Liver (tissue), 9 donors: ENCODE measurements around the gene NUDC. TPM values are rescaled to one million over a fixed set of nuclear protein-coding genes. Genes with fewer than 3 reads are reported as not detected.
A peak's percentile ranks its signal among the peaks of the same experiment; 100 is the strongest.
"Not testable (repeated sequence)": the region's sequence is repeated elsewhere in the genome, so short reads cannot be mapped to it uniquely, and the experiment has no call there.

Experiments
- DNase-seq: peaks from one replicate; pipeline ENCODE4 v3.0.0-alpha.2; 2017; ENCODE audit warnings: low spot score
- H3K27ac ChIP-seq, 2 donors: one replicate each; pipeline ENCODE4 v1.7.0; 2013; ENCODE audit warnings: inconsistent platforms in 2 of 2, low read length in 2 of 2, control low read depth in 1 of 2, low read depth in 1 of 2, mild to moderate bottlenecking in 1 of 2
- H3K27me3 ChIP-seq, 4 donors: one replicate each; pipeline versions ENCODE4 v1.6.1 to v1.7.0; 2013; ENCODE audit warnings: low read length in 3 of 4, inconsistent platforms in 1 of 4, mild to moderate bottlenecking in 1 of 4, moderate library complexity in 1 of 4; ENCODE audit not compliant: control insufficient read depth in 4 of 4, insufficient read depth in 4 of 4
- H3K36me3 ChIP-seq, 4 donors: one replicate each; pipeline versions ENCODE4 v1.6.1 to v1.7.0; 2013; ENCODE audit warnings: low read length in 3 of 4, mild to moderate bottlenecking in 3 of 4, low read depth in 1 of 4, moderate library complexity in 1 of 4; ENCODE audit not compliant: control insufficient read depth in 4 of 4, insufficient read depth in 3 of 4
- H3K4me1 ChIP-seq, 4 donors: one replicate each; pipeline versions ENCODE4 v1.6.1 to v1.7.0; 2013; ENCODE audit warnings: low read length in 3 of 4, mild to moderate bottlenecking in 3 of 4, moderate library complexity in 1 of 4; ENCODE audit not compliant: control insufficient read depth in 4 of 4, insufficient read depth in 4 of 4
- H3K4me3 ChIP-seq, 3 donors: one replicate each; pipeline versions ENCODE4 v1.6.1 to v1.7.0; 2013; ENCODE audit warnings: low read length in 3 of 3, control low read depth in 1 of 3, low read depth in 1 of 3, mild to moderate bottlenecking in 1 of 3
- H3K9ac ChIP-seq, 2 donors: one replicate each; pipeline ENCODE4 v1.7.0; 2013; ENCODE audit warnings: low read length in 2 of 2, mild to moderate bottlenecking in 2 of 2, moderate library complexity in 2 of 2, control low read depth in 1 of 2, low read depth in 1 of 2
- H3K9me3 ChIP-seq, 4 donors: one replicate each; pipeline versions ENCODE4 v1.6.1 to v1.7.0; 2013; ENCODE audit warnings: low read length in 3 of 4; ENCODE audit not compliant: control insufficient read depth in 4 of 4
- GABPA ChIP-seq, 2 donors: IDR thresholded peaks in 1 of 2; conservative IDR thresholded peaks in 1 of 2; 2 replicates each; pipeline ENCODE4 v1.6.1; 2016; ENCODE audit warnings: antibody characterized with exemption in 2 of 2, mild to moderate bottlenecking in 1 of 2, moderate library complexity in 1 of 2
- HNF4A ChIP-seq, 2 donors: conservative IDR thresholded peaks; 2 replicates each; pipeline ENCODE4 v1.6.1; 2016; ENCODE audit warnings: antibody characterized with exemption in 2 of 2, mild to moderate bottlenecking in 2 of 2
- HNF4G ChIP-seq: IDR thresholded peaks from 2 replicates; pipeline ENCODE4 v1.6.1; 2016; ENCODE audit warnings: antibody characterized with exemption
- JUND ChIP-seq, 2 donors: IDR thresholded peaks; 2 replicates each; pipeline ENCODE4 v1.6.1; 2016; ENCODE audit warnings: antibody characterized with exemption in 2 of 2
- RXRA ChIP-seq, 2 donors: IDR thresholded peaks; 2 replicates each; pipeline ENCODE4 v1.6.1; 2017 to 2018; ENCODE audit warnings: antibody characterized with exemption in 2 of 2, mild to moderate bottlenecking in 1 of 2
- TAF1 ChIP-seq: conservative IDR thresholded peaks from 2 replicates; pipeline ENCODE4 v1.6.1; 2016; ENCODE audit warnings: antibody characterized with exemption, mild to moderate bottlenecking
- YY1 ChIP-seq: IDR thresholded peaks from 2 replicates; pipeline ENCODE4 v1.6.1; 2016; ENCODE audit warnings: antibody characterized with exemption, mild to moderate bottlenecking
- WGBS: extraction: QIAGEN DNeasy Blood & Tissue Kit; methylation state at CpG from one replicate; pipeline ENCODE4 v1.1.7; 2013; 5-methylcytosine and 5-hydroxymethylcytosine counted together
- polyA plus RNA-seq, 2 donors: library from polyadenylated mRNA; stranded (reverse) in 1 of 2; unstranded in 1 of 2; fragments of 200-250 nt in 1 of 2; fragments of >200 nt in 1 of 2; fragmentation: Nextera tagmentation in 1 of 2; extraction: Ambion mirVana in 1 of 2; gene quantifications; one replicate each; pipeline versions ENCODE4 v1.2.1 to v1.2.3, GENCODE V29; 2013 to 2015
- total RNA-seq, 2 donors: library from RNA; depleted of rRNA; stranded (reverse); fragments of >200 nt; gene quantifications; one replicate each; pipeline ENCODE4 v1.2.3, GENCODE V29; 2014
- TF ChIP-seq, protein P1 (sequence below): IDR thresholded peaks from 2 replicates; pipeline ENCODE4 v1.6.1; 2016; ENCODE audit warnings: antibody characterized with exemption
- TF ChIP-seq, protein P2 (sequence below): fragments of 150-350 bp; IDR thresholded peaks from 2 replicates; pipeline ENCODE4 v1.5.1; 2017; ENCODE audit warnings: improper control_type of control experiment, low read depth, low read length; ENCODE audit not compliant: missing input control
- donor health status: healthy.
- donor health status: healthy.
- donor health status: healthy.
- donor health status: healthy.
- donor health status: healthy.

NUDC gene
- total and polyA plus RNA-seq, 4 donors: 18.2 to 50.7 (median 36.2) TPM

DNA sequence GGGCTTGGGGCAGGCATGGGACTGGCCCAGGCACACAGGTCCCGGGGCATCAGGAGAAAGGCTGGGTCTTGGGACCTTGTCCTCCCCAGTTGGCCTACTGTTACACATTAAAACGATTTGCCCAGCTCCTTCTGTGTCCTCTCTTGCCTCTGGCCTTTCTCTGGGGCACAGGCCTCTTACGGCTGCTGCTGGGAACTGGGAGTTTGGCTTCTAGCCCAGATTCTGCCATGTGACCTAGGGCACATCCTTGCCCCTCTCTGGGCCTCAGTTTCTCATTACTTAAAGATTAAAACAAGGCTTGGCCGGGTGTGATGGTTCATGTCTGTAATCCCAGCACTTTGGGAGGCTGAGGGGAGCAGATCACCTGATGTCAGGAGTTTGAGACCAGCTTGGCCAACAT lies 24.7 kb downstream of the NUDC start:
- H3K4me3 ChIP-seq: no peak overlapping the region
- H3K9me3 ChIP-seq: no peaks in the 10 kb centered on the region
- no peak for DNase-seq
- TF ChIP-seq HNF4A (conservative IDR thresholded peaks at IDR 0.05): peak; percentile 2 to 47
- TF ChIP-seq, protein P1, sequence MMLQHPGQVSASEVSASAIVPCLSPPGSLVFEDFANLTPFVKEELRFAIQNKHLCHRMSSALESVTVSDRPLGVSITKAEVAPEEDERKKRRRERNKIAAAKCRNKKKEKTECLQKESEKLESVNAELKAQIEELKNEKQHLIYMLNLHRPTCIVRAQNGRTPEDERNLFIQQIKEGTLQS: no peak
- H3K36me3 ChIP-seq: peaks cover 5 to 15% (median 10%) of the 10 kb centered on the region in 4 donors
- no peak overlapping the region for H3K9ac ChIP-seq
- peak overlapping the region; percentile 9 to 61 for H3K27ac ChIP-seq
- 39% methylated on average over 4 of the region's 4 CpGs for WGBS
- H3K27me3 ChIP-seq: no peaks in the 10 kb centered on the region
- peaks cover 31 to 69% (median 56%) of the 10 kb centered on the region in 4 donors for H3K4me1 ChIP-seq

DNA sequence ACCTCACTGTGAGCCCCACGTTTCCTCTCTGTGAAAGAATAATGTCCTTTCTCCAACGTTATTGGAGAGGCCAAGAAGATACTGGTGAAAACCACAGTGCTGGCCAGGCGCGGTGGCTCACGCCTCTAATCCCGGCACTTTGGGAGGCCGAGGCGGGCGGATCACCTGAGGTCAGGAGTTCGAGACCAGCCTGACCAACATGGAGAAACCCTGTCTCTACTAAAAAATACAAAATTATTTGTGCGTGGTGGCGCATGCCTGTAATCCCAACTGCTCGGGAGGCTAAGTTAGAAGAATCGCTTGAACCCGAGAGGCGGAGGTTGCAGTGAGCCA lies 27.1 kb downstream of the NUDC start:
- 76% methylated on average over 16 of the region's 16 CpGs for WGBS
- H3K9me3 ChIP-seq, H3K4me3 ChIP-seq, H3K27me3 ChIP-seq, H3K9ac ChIP-seq, DNase-seq, H3K36me3 ChIP-seq: not testable (repeated sequence)
- Histone ChIP-seq H3K27ac (peak overlapping the region in 1 of 2 donors; percentile 9), H3K4me1 (peaks cover 25 to 57% (median 49%) of the 10 kb centered on the region in 4 donors)

DNA sequence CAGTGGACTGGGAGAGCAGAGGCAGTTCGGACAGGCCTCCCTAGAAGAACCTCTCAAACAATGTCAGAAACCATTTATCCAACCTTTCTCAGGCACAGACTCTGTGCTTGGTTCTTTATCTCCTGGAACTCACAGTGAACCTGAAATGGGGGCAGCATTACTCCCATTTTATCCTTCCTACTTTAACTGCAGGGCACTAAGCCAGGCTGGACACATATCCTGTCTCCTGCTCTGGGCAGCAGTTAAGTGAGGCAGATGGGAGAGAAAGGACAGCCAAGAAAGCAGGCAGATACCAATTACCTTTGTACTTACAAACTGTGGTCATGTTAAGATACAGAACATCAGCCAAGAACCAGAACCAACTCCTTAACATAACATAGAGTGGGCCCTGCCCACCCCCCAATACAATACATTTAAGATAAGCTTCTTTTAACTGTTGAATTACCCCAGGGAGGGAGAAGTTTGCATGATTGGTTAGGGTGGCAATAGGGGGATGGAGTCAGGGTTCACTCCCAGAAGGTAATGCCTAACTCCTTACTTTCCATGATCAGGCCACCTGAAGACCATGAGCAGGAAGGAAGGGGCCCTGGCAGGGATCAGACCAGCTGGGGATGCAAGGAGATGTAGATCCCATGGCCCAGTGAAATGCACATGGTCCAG lies 27.9 kb downstream of the NUDC start:
- no peak for DNase-seq
- Histone ChIP-seq H3K9ac (no peak overlapping the region), H3K9me3 (no peaks in the 10 kb centered on the region), H3K27me3 (no peaks in the 10 kb centered on the region), H3K36me3 (peaks cover 0 to 1% (median 0%) of the 10 kb centered on the region in 4 donors), H3K27ac (no peak overlapping the region), H3K4me3 (no peak overlapping the region), H3K4me1 (peaks cover 23 to 51% (median 43%) of the 10 kb centered on the region in 4 donors)
- WGBS: 85% methylated on average over 1 of the region's 1 CpG
- no peak for TF ChIP-seq JUND (IDR thresholded peaks at IDR 0.05)
- no peak for TF ChIP-seq HNF4G
- peak in 1 of 2 donors; percentile 3 for TF ChIP-seq HNF4A (conservative IDR thresholded peaks at IDR 0.05)
- no peak for TF ChIP-seq YY1
- peak in 1 of 2 donors; percentile 14 for TF ChIP-seq RXRA (IDR thresholded peaks at IDR 0.05)
- TF ChIP-seq, protein P2, sequence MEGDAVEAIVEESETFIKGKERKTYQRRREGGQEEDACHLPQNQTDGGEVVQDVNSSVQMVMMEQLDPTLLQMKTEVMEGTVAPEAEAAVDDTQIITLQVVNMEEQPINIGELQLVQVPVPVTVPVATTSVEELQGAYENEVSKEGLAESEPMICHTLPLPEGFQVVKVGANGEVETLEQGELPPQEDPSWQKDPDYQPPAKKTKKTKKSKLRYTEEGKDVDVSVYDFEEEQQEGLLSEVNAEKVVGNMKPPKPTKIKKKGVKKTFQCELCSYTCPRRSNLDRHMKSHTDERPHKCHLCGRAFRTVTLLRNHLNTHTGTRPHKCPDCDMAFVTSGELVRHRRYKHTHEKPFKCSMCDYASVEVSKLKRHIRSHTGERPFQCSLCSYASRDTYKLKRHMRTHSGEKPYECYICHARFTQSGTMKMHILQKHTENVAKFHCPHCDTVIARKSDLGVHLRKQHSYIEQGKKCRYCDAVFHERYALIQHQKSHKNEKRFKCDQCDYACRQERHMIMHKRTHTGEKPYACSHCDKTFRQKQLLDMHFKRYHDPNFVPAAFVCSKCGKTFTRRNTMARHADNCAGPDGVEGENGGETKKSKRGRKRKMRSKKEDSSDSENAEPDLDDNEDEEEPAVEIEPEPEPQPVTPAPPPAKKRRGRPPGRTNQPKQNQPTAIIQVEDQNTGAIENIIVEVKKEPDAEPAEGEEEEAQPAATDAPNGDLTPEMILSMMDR: no peak

DNA sequence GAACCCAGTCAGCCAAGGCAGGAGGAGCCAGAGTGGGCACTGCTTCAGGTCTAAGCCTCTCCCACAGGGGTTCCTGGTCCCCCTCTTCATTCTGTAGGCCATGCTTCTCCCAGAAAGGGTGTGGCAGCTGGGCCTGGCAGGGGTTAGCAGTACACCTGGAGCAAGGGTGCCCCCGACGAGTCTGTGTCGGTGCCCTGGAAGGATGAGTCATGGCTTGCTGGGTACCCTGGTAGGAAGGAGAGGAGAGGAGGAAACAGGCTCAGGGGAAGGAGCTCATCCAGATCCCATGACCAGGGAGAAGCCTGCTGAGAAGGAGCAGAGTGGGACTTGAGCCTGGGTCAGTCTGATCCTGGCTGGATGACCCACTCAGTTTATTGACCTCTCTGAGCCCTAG lies 28.4 kb downstream of the NUDC start:
- Histone ChIP-seq H3K4me1 (peaks cover 18 to 46% (median 42%) of the 10 kb centered on the region in 4 donors), H3K9me3 (no peaks in the 10 kb centered on the region), H3K4me3 (no peak overlapping the region), H3K27me3 (no peaks in the 10 kb centered on the region), H3K27ac (no peak overlapping the region), H3K36me3 (peaks cover 0 to 1% (median 0%) of the 10 kb centered on the region in 4 donors), H3K9ac (no peak overlapping the region)
- TF ChIP-seq, protein P2: no peak
- TF ChIP-seq RXRA (IDR thresholded peaks at IDR 0.05): no peak
- TF ChIP-seq TAF1: no peak
- no peak for TF ChIP-seq GABPA (IDR thresholded peaks at IDR 0.05 in 1 of 2, conservative IDR thresholded peaks at IDR 0.05 in 1 of 2)
- no peak for DNase-seq
- 83% methylated on average over 3 of the region's 3 CpGs for WGBS
